ENCODE measurements around the gene HOXC6.

- TF ChIP-seq, protein P1, sequence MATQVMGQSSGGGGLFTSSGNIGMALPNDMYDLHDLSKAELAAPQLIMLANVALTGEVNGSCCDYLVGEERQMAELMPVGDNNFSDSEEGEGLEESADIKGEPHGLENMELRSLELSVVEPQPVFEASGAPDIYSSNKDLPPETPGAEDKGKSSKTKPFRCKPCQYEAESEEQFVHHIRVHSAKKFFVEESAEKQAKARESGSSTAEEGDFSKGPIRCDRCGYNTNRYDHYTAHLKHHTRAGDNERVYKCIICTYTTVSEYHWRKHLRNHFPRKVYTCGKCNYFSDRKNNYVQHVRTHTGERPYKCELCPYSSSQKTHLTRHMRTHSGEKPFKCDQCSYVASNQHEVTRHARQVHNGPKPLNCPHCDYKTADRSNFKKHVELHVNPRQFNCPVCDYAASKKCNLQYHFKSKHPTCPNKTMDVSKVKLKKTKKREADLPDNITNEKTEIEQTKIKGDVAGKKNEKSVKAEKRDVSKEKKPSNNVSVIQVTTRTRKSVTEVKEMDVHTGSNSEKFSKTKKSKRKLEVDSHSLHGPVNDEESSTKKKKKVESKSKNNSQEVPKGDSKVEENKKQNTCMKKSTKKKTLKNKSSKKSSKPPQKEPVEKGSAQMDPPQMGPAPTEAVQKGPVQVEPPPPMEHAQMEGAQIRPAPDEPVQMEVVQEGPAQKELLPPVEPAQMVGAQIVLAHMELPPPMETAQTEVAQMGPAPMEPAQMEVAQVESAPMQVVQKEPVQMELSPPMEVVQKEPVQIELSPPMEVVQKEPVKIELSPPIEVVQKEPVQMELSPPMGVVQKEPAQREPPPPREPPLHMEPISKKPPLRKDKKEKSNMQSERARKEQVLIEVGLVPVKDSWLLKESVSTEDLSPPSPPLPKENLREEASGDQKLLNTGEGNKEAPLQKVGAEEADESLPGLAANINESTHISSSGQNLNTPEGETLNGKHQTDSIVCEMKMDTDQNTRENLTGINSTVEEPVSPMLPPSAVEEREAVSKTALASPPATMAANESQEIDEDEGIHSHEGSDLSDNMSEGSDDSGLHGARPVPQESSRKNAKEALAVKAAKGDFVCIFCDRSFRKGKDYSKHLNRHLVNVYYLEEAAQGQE (IDR thresholded peaks at IDR 0.05; ENCODE audit: unreplicated experiment), result no peak
- TF ChIP-seq, protein P2, sequence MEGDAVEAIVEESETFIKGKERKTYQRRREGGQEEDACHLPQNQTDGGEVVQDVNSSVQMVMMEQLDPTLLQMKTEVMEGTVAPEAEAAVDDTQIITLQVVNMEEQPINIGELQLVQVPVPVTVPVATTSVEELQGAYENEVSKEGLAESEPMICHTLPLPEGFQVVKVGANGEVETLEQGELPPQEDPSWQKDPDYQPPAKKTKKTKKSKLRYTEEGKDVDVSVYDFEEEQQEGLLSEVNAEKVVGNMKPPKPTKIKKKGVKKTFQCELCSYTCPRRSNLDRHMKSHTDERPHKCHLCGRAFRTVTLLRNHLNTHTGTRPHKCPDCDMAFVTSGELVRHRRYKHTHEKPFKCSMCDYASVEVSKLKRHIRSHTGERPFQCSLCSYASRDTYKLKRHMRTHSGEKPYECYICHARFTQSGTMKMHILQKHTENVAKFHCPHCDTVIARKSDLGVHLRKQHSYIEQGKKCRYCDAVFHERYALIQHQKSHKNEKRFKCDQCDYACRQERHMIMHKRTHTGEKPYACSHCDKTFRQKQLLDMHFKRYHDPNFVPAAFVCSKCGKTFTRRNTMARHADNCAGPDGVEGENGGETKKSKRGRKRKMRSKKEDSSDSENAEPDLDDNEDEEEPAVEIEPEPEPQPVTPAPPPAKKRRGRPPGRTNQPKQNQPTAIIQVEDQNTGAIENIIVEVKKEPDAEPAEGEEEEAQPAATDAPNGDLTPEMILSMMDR (conservative IDR thresholded peaks at IDR 0.05; ENCODE audit: low read depth in 2 of 2), result no peak
These were observed at the start of gene HOXC6 for GRCh38 chr12:54028314-54029201.

Measured in GM23338 (cell line).